H1 (cell line): Measurements from ENCODE around the gene ST8SIA2.

Source experiments
- CHD2 ChIP-seq: IDR thresholded peaks from 2 replicates; pipeline ENCODE4 v1.6.1; 2012; ENCODE audit warnings: low read length, improper control_type of control experiment
- CREB1 ChIP-seq: IDR thresholded peaks from 2 replicates; pipeline ENCODE4 v1.6.1; 2012; ENCODE audit warnings: inconsistent platforms
- CTBP2 ChIP-seq: IDR thresholded peaks from 2 replicates; pipeline ENCODE4 v1.7.0; 2011; ENCODE audit warnings: borderline replicate concordance, mild to moderate bottlenecking, moderate library complexity, mixed read lengths, low read length; ENCODE audit not compliant: insufficient read depth, insufficient read length
- EZH2 ChIP-seq: fragments of 200-600 bp; sonication (generic); IDR thresholded peaks from 2 replicates; pipeline ENCODE4 v1.7.1; 2012; ENCODE audit warnings: low read depth, mild to moderate bottlenecking, moderate library complexity, low read length, inconsistent platforms; ENCODE audit not compliant: severe bottlenecking
- GABPA ChIP-seq: IDR thresholded peaks from 2 replicates; pipeline ENCODE4 v1.6.1; 2011; ENCODE audit warnings: mild to moderate bottlenecking, low read length, moderate library complexity, borderline replicate concordance; ENCODE audit not compliant: insufficient read depth
- POLR2A ChIP-seq, 2 experiments: IDR thresholded peaks; 1 replicate in 1 of 2; 2 replicates in 1 of 2; pipeline ENCODE4 v1.6.1; 2011; ENCODE audit warnings: low read depth in 2 of 2, low read length in 2 of 2, mild to moderate bottlenecking in 2 of 2; ENCODE audit errors: control extremely low read depth in 1 of 2
- RXRA ChIP-seq: IDR thresholded peaks from 2 replicates; pipeline ENCODE4 v1.6.1; 2011; ENCODE audit warnings: low read depth, mild to moderate bottlenecking, low read length, moderate library complexity; ENCODE audit not compliant: insufficient read depth
- SIX5 ChIP-seq: IDR thresholded peaks from 2 replicates; pipeline ENCODE4 v1.6.1; 2011; ENCODE audit warnings: mild to moderate bottlenecking, low read depth, low read length
- SP2 ChIP-seq: IDR thresholded peaks from 2 replicates; pipeline ENCODE4 v1.6.1; 2012; ENCODE audit warnings: mild to moderate bottlenecking, low read length, inconsistent platforms
- TCF12 ChIP-seq: IDR thresholded peaks from 2 replicates; pipeline ENCODE4 v1.6.1; 2011; ENCODE audit warnings: low read depth, mild to moderate bottlenecking, low read length
- TF ChIP-seq, protein P1 (sequence below), 3 experiments: IDR thresholded peaks; 1 replicate in 2 of 3; 2 replicates in 1 of 3; pipeline versions ENCODE4 v1.5.1 to v1.6.1; 2011; ENCODE audit warnings: low read length in 3 of 3, mild to moderate bottlenecking in 3 of 3, inconsistent platforms in 2 of 3, low read depth in 1 of 3, moderate library complexity in 1 of 3; ENCODE audit not compliant: insufficient read depth in 1 of 3; ENCODE audit errors: control extremely low read depth in 1 of 3
- TF ChIP-seq, protein P2 (sequence below): IDR thresholded peaks from 2 replicates; pipeline ENCODE4 v1.6.1; 2011; ENCODE audit warnings: low read length, improper control_type of control experiment

DNA sequence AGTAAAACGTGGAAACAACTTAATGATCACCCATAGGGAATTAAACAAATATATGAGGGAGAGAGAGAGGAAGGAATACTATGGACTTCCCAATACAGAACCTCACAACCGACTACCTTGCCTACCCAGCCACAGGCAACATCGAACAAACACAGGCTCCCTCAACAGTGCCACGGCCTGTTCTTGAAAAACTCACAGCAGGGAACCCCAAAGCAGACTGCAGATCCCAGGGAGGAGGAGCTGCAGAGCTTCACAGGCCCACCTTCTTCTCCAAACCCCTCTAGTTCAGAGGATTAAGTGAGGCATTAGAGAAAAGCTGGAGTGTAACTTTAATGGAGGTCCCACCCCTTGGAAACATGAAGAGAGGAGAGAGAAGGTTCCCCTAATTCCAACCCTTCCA is 110.2 kb downstream of the ST8SIA2 start:
- TF ChIP-seq, protein P1, sequence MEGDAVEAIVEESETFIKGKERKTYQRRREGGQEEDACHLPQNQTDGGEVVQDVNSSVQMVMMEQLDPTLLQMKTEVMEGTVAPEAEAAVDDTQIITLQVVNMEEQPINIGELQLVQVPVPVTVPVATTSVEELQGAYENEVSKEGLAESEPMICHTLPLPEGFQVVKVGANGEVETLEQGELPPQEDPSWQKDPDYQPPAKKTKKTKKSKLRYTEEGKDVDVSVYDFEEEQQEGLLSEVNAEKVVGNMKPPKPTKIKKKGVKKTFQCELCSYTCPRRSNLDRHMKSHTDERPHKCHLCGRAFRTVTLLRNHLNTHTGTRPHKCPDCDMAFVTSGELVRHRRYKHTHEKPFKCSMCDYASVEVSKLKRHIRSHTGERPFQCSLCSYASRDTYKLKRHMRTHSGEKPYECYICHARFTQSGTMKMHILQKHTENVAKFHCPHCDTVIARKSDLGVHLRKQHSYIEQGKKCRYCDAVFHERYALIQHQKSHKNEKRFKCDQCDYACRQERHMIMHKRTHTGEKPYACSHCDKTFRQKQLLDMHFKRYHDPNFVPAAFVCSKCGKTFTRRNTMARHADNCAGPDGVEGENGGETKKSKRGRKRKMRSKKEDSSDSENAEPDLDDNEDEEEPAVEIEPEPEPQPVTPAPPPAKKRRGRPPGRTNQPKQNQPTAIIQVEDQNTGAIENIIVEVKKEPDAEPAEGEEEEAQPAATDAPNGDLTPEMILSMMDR (IDR thresholded peaks at IDR 0.05; ENCODE audit: control extremely low read depth in 1 of 3, insufficient read depth in 1 of 3, low read depth in 1 of 3, low read length in 3 of 3): no peak
- no peak for TF ChIP-seq CTBP2
- no peak for TF ChIP-seq EZH2
- TF ChIP-seq, protein P2, sequence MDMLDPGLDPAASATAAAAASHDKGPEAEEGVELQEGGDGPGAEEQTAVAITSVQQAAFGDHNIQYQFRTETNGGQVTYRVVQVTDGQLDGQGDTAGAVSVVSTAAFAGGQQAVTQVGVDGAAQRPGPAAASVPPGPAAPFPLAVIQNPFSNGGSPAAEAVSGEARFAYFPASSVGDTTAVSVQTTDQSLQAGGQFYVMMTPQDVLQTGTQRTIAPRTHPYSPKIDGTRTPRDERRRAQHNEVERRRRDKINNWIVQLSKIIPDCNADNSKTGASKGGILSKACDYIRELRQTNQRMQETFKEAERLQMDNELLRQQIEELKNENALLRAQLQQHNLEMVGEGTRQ: no peak
- TF ChIP-seq SP2: no peak
- no peak for TF ChIP-seq SIX5
- no peak for TF ChIP-seq POLR2A (IDR thresholded peaks at IDR 0.05; ENCODE audit: control extremely low read depth in 1 of 2, low read depth in 2 of 2, low read length in 2 of 2)
- TF ChIP-seq CREB1: no peak
- no peak for TF ChIP-seq TCF12
- no peak for TF ChIP-seq RXRA
- TF ChIP-seq GABPA: no peak
- no peak for TF ChIP-seq CHD2
